Skeletal muscle cell (primary cell): ENCODE data around the gene RSF1.

Experiments
- DNase-seq: peaks from one replicate; pipeline ENCODE4 v3.0.0-alpha.2; 2010; ENCODE audit warnings: low read depth
- H3K4me3 ChIP-seq: 2 replicates; pipeline ENCODE4 v1.5.1; 2011; ENCODE audit warnings: low read depth, mild to moderate bottlenecking, control low read depth, low read length, moderate library complexity

RSF1 gene

GRCh38 chr11:77762426-77762825 lies 58.1 kb downstream of the RSF1 start:
- H3K4me3 ChIP-seq = no peak overlapping the region
- DNase-seq = no peak

- no peak for DNase-seq
- H3K4me3 ChIP-seq = no peak overlapping the region
Observed at GRCh38 chr11:77761491-77761890, 59.0 kb downstream of the RSF1 start.

GRCh38 chr11:77758331-77758730 lies 62.2 kb downstream of the RSF1 start:
- no peak overlapping the region for H3K4me3 ChIP-seq
- DNase-seq = no peak

- no peak for DNase-seq
- no peak overlapping the region for H3K4me3 ChIP-seq
Observed at GRCh38 chr11:77753230-77753629, 67.3 kb downstream of the RSF1 start.

GRCh38 chr11:77752516-77752915 lies 68.0 kb downstream of the RSF1 start:
- no peak overlapping the region for H3K4me3 ChIP-seq
- DNase-seq = no peak

GRCh38 chr11:77750394-77751156 lies 69.9 kb downstream of the RSF1 start:
- H3K4me3 ChIP-seq = no peak overlapping the region

GRCh38 chr11:77749232-77749631 lies 71.3 kb downstream of the RSF1 start:
- DNase-seq = no peak
- H3K4me3 ChIP-seq = no peak overlapping the region

More at GRCh38 chr11:77750394-77751156, 69.9 kb downstream of the RSF1 start:
- no peak for DNase-seq

GRCh38 chr11:77748266-77748665 lies 72.3 kb downstream of the RSF1 start:
- DNase-seq = no peak
- no peak overlapping the region for H3K4me3 ChIP-seq

- no peak for DNase-seq
Observed at GRCh38 chr11:77747381-77747969, 73.0 kb downstream of the RSF1 start.

GRCh38 chr11:77736473-77736872 lies 84.0 kb downstream of the RSF1 start:
- H3K4me3 ChIP-seq = no peak overlapping the region
- no peak for DNase-seq

More at GRCh38 chr11:77747381-77747969, 73.0 kb downstream of the RSF1 start:
- no peak overlapping the region for H3K4me3 ChIP-seq

GRCh38 chr11:77734890-77735289 lies 85.6 kb downstream of the RSF1 start:
- no peak for DNase-seq
- H3K4me3 ChIP-seq = no peak overlapping the region

- no peak overlapping the region for H3K4me3 ChIP-seq
- DNase-seq = no peak
Observed at GRCh38 chr11:77732143-77732542, 88.4 kb downstream of the RSF1 start.

GRCh38 chr11:77730789-77731188 lies 89.7 kb downstream of the RSF1 start:
- DNase-seq = no peak
- H3K4me3 ChIP-seq = no peak overlapping the region

- no peak for DNase-seq
Observed at GRCh38 chr11:77729063-77729462, 91.5 kb downstream of the RSF1 start.

GRCh38 chr11:77728203-77728786 lies 92.2 kb downstream of the RSF1 start:
- DNase-seq = no peak
- H3K4me3 ChIP-seq = no peak overlapping the region

More at GRCh38 chr11:77729063-77729462, 91.5 kb downstream of the RSF1 start:
- H3K4me3 ChIP-seq = no peak overlapping the region

- no peak overlapping the region for H3K4me3 ChIP-seq
- no peak for DNase-seq
Observed at GRCh38 chr11:77726524-77726923, 94.0 kb downstream of the RSF1 start.

GRCh38 chr11:77725433-77725832 lies 95.1 kb downstream of the RSF1 start:
- no peak for DNase-seq
- H3K4me3 ChIP-seq = no peak overlapping the region

- H3K4me3 ChIP-seq = no peak overlapping the region
- DNase-seq = no peak
Observed at GRCh38 chr11:77724636-77725035, 95.9 kb downstream of the RSF1 start.

- no peak for DNase-seq
- H3K4me3 ChIP-seq = no peak overlapping the region
Observed at GRCh38 chr11:77723024-77723423, 97.5 kb downstream of the RSF1 start.

- no peak overlapping the region for H3K4me3 ChIP-seq
- peak; percentile 5 for DNase-seq
Observed at GRCh38 chr11:77710358-77710757, 110.2 kb downstream of the RSF1 start.
